DND-41 (cell line): Measurements from ENCODE around the gene GPC6.

Experiments
- ATAC-seq: fragments of 200-7000 bp; cut with Tn5 transposase; 3 replicates; pipeline ENCODE4 v1.9.1; 2021; ENCODE audit warnings: low read depth; ENCODE audit not compliant: insufficient read depth
- DNase-seq: peaks from one replicate; pipeline ENCODE4 v3.0.0-alpha.2; 2020
- H2AFZ ChIP-seq: 2 replicates; pipeline ENCODE4 v1.6.0; 2012; ENCODE audit warnings: low read depth, low read length
- H3K27ac ChIP-seq: 2 replicates; pipeline ENCODE4 v1.5.1; 2012; ENCODE audit warnings: low read length, inconsistent platforms
- H3K27me3 ChIP-seq: fragments of 200-600 bp; sonication (generic); 2 replicates; pipeline ENCODE4 v1.6.0; 2012; ENCODE audit warnings: low read length, mild to moderate bottlenecking, inconsistent platforms; ENCODE audit not compliant: insufficient read depth, poor library complexity
- H3K36me3 ChIP-seq: 2 replicates; pipeline ENCODE4 v1.5.1; 2012; ENCODE audit warnings: low read length, inconsistent platforms; ENCODE audit not compliant: insufficient read depth
- H3K4me1 ChIP-seq: 2 replicates; pipeline ENCODE4 v1.5.1; 2012; ENCODE audit warnings: mild to moderate bottlenecking, low read length; ENCODE audit not compliant: insufficient read depth
- H3K4me2 ChIP-seq: 2 replicates; pipeline ENCODE4 v1.6.0; 2012; ENCODE audit warnings: mild to moderate bottlenecking, moderate library complexity, low read length, inconsistent platforms; ENCODE audit not compliant: insufficient read depth
- H3K4me3 ChIP-seq, 2 experiments: fragments of 200-600 bp in 1 of 2; shearing (Covaris generic) in 1 of 2; 2 replicates each; pipeline ENCODE4 v1.5.1; 2012 to 2016; ENCODE audit warnings: inconsistent platforms in 2 of 2, low read length in 2 of 2, mild to moderate bottlenecking in 2 of 2, low read depth in 1 of 2, moderate library complexity in 1 of 2
- H3K79me2 ChIP-seq: 2 replicates; pipeline ENCODE4 v1.6.0; 2012; ENCODE audit warnings: low read length, inconsistent platforms; ENCODE audit not compliant: insufficient read depth
- H3K9ac ChIP-seq: 2 replicates; pipeline ENCODE4 v1.6.0; 2012; ENCODE audit warnings: low read depth, mild to moderate bottlenecking, inconsistent platforms, low read length, moderate library complexity
- H3K9me3 ChIP-seq: 2 replicates; pipeline ENCODE4 v1.5.1; 2012; ENCODE audit warnings: low read length, moderate library complexity, mild to moderate bottlenecking, inconsistent platforms; ENCODE audit not compliant: insufficient read depth, severe bottlenecking
- H4K20me1 ChIP-seq: 2 replicates; pipeline ENCODE4 v1.6.0; 2012; ENCODE audit warnings: low read length; ENCODE audit not compliant: insufficient read depth
- CTCF ChIP-seq: IDR thresholded peaks from 2 replicates; pipeline ENCODE4 v1.5.1; 2012; ENCODE audit warnings: borderline replicate concordance, low read length, moderate library complexity, mild to moderate bottlenecking; ENCODE audit not compliant: poor library complexity, severe bottlenecking; ENCODE audit errors: extremely low read depth
- EZH2 ChIP-seq: IDR thresholded peaks from 3 replicates; pipeline ENCODE4 v1.6.1; 2012; ENCODE audit warnings: borderline replicate concordance, low read depth, mild to moderate bottlenecking, moderate library complexity, low read length, inconsistent platforms; ENCODE audit not compliant: severe bottlenecking

Gene GPC6

GRCh38 chr13:94224670-94225069 is 998.1 kb downstream of the GPC6 start:
- TF ChIP-seq CTCF (no peak), EZH2 (no peak)
- Histone ChIP-seq H3K27me3 (peaks cover 7% of the 10 kb centered on the region), H3K9me3 (no peaks in the 10 kb centered on the region), H4K20me1 (no peaks in the 10 kb centered on the region), H3K79me2 (no peaks in the 10 kb centered on the region), H3K4me1 (no peaks in the 10 kb centered on the region), H3K4me2 (no peak overlapping the region), H2AFZ (no peak overlapping the region), H3K27ac (no peak overlapping the region), H3K36me3 (no peaks in the 10 kb centered on the region), H3K4me3 (no peak overlapping the region), H3K9ac (no peak overlapping the region)
- ATAC-seq (no peak), DNase-seq (no peak)

- no peak for DNase-seq
- Histone ChIP-seq H3K79me2 (no peaks in the 10 kb centered on the region), H3K27me3 (peaks cover 7% of the 10 kb centered on the region), H4K20me1 (no peaks in the 10 kb centered on the region), H2AFZ (no peak overlapping the region), H3K27ac (no peak overlapping the region), H3K4me2 (no peak overlapping the region), H3K4me1 (no peaks in the 10 kb centered on the region), H3K9ac (no peak overlapping the region), H3K36me3 (no peaks in the 10 kb centered on the region), H3K4me3 (no peak overlapping the region), H3K9me3 (no peaks in the 10 kb centered on the region)
- no peak for ATAC-seq
- TF ChIP-seq CTCF, result no peak
- TF ChIP-seq EZH2, result no peak
Observed at GRCh38 chr13:94227255-94227879, 1000.8 kb downstream of the GPC6 start.

- ATAC-seq, result no peak
- no peaks in the 10 kb centered on the region for H4K20me1 ChIP-seq
- TF ChIP-seq EZH2 (no peak), CTCF (no peak)
- H3K4me3 ChIP-seq, result no peak overlapping the region
- H3K36me3 ChIP-seq, result no peaks in the 10 kb centered on the region
- no peak overlapping the region for H3K9ac ChIP-seq
- H2AFZ ChIP-seq, result no peak overlapping the region
- H3K4me2 ChIP-seq, result no peak overlapping the region
- H3K9me3 ChIP-seq, result no peaks in the 10 kb centered on the region
- peaks cover 7% of the 10 kb centered on the region for H3K27me3 ChIP-seq
- no peak overlapping the region for H3K27ac ChIP-seq
- DNase-seq, result no peak
- H3K79me2 ChIP-seq, result no peaks in the 10 kb centered on the region
- no peaks in the 10 kb centered on the region for H3K4me1 ChIP-seq
Observed at GRCh38 chr13:94228763-94229162, 1002.2 kb downstream of the GPC6 start.
